ENCODE measurements around the gene PACSIN3.
"Not testable (repeated sequence)": the region's sequence is repeated elsewhere in the genome, so short reads cannot be mapped to it uniquely, and the experiment has no call there.

Gene PACSIN3

GRCh38 chr11:47204637-47204989 is 18.4 kb upstream of the PACSIN3 start:
- Histone ChIP-seq H3K79me2 (ENCODE audit: low read length) (no peaks in the 10 kb centered on the region), H4K20me1 (ENCODE audit: insufficient read depth, low read length) (no peaks in the 10 kb centered on the region), H3K36me3 (replicated peaks; ENCODE audit: low read depth, low read length) (no peaks in the 10 kb centered on the region), H3K27me3 (ENCODE audit: low read depth, low read length) (peaks cover 4% of the 10 kb centered on the region; the same call in 1 of the 2 replicates), H3K9me3 (ENCODE audit: insufficient read depth, low read length) (no peaks in the 10 kb centered on the region), H3K4me2 (ENCODE audit: low read length) (no peak overlapping the region), H3K27ac (ENCODE audit: low read length) (no peak overlapping the region), H3K4me3 (ENCODE audit: low read length) (no peak overlapping the region), H2AFZ (ENCODE audit: low read depth, low read length) (no peak overlapping the region), H3K9ac (ENCODE audit: low read length) (no peak overlapping the region), H3K4me1 (ENCODE audit: low read length) (no peaks in the 10 kb centered on the region)
- no peak for TF ChIP-seq CTCF (IDR thresholded peaks at IDR 0.05; ENCODE audit: low read depth, low read length)
- TF ChIP-seq EZH2phosphoT487 (IDR thresholded peaks at IDR 0.05; ENCODE audit: low read depth): no peak

GRCh38 chr11:47202576-47202975 is 16.3 kb upstream of the PACSIN3 start:
- Histone ChIP-seq H3K36me3 (replicated peaks; ENCODE audit: low read depth, low read length) (no peaks in the 10 kb centered on the region), H4K20me1 (ENCODE audit: insufficient read depth, low read length) (no peaks in the 10 kb centered on the region), H3K27me3 (ENCODE audit: low read depth, low read length) (peaks cover 4% of the 10 kb centered on the region; the same call in 1 of the 2 replicates), H3K4me3 (ENCODE audit: low read length) (no peak overlapping the region), H3K4me1 (ENCODE audit: low read length) (no peaks in the 10 kb centered on the region), H3K27ac (ENCODE audit: low read length) (no peak overlapping the region), H3K4me2 (ENCODE audit: low read length) (no peak overlapping the region), H3K9ac (ENCODE audit: low read length) (no peak overlapping the region), H2AFZ (ENCODE audit: low read depth, low read length) (no peak overlapping the region; the same call in 1 of the 2 replicates), H3K9me3 (ENCODE audit: insufficient read depth, low read length) (no peaks in the 10 kb centered on the region), H3K79me2 (ENCODE audit: low read length) (no peaks in the 10 kb centered on the region)
- TF ChIP-seq CTCF (IDR thresholded peaks at IDR 0.05; ENCODE audit: low read depth, low read length): no peak
- TF ChIP-seq EZH2phosphoT487 (IDR thresholded peaks at IDR 0.05; ENCODE audit: low read depth): no peak

DNA sequence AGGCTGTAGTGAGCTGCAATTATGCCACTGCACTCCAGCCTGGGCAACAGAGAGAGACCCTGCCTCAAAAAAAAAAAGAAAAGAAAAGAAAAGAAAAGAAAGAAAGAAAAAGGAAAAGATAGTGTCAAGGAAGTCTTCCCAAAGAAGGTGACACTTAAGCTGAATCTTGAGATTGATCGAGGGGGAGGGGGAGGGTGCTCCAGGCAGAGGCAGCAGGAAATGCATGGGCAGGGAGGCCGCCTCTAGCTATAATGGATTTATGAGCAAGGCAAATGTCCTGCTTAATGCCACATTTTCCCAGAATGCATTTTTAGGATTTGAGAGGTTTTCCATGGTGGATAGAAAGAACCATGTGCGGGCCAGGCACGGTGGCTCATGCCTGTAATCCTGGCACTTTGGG is 14.8 kb upstream of the PACSIN3 start:
- Histone ChIP-seq H3K27me3 (ENCODE audit: low read depth, low read length) (peaks cover 4% of the 10 kb centered on the region; the same call in 1 of the 2 replicates), H3K79me2 (ENCODE audit: low read length) (no peaks in the 10 kb centered on the region), H4K20me1 (ENCODE audit: insufficient read depth, low read length) (no peaks in the 10 kb centered on the region), H3K9ac (ENCODE audit: low read length) (no peak overlapping the region), H2AFZ (ENCODE audit: low read depth, low read length) (no peak overlapping the region), H3K36me3 (replicated peaks; ENCODE audit: low read depth, low read length) (no peaks in the 10 kb centered on the region), H3K4me2 (ENCODE audit: low read length) (no peak overlapping the region), H3K27ac (ENCODE audit: low read length) (no peak overlapping the region), H3K4me3 (ENCODE audit: low read length) (no peak overlapping the region), H3K4me1 (ENCODE audit: low read length) (no peaks in the 10 kb centered on the region), H3K9me3 (ENCODE audit: insufficient read depth, low read length) (no peaks in the 10 kb centered on the region)
- TF ChIP-seq EZH2phosphoT487 (IDR thresholded peaks at IDR 0.05; ENCODE audit: low read depth): no peak
- no peak for TF ChIP-seq CTCF (IDR thresholded peaks at IDR 0.05; ENCODE audit: low read depth, low read length)

DNA sequence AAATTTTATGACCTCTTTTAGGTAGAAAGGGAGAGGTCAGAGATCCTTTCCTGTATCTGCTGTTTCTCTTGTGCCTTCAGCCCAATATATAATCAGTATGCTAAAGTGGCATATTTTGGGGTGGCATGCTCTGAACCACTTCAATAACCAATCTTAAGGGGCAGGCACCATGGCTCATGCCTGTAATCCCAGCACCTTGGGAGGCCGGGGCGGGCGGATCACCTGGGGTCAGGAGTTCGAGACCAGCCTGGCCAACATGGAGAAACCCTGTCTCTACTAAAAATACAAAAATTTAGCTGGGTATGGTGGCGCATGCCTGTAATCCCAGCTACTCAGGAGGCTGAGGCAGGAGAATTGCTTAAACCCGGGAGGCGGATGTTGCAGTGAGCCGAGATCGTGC is 11.9 kb upstream of the PACSIN3 start:
- not testable (repeated sequence) for H3K27ac ChIP-seq (ENCODE audit: low read length); H3K36me3 ChIP-seq (replicated peaks; ENCODE audit: low read depth, low read length); H3K4me1 ChIP-seq (ENCODE audit: low read length); H2AFZ ChIP-seq (ENCODE audit: low read depth, low read length); H4K20me1 ChIP-seq (ENCODE audit: insufficient read depth, low read length); H3K4me3 ChIP-seq (ENCODE audit: low read length); H3K27me3 ChIP-seq (ENCODE audit: low read depth, low read length); H3K4me2 ChIP-seq (ENCODE audit: low read length); H3K9me3 ChIP-seq (ENCODE audit: insufficient read depth, low read length); H3K9ac ChIP-seq (ENCODE audit: low read length); H3K79me2 ChIP-seq (ENCODE audit: low read length)

DNA sequence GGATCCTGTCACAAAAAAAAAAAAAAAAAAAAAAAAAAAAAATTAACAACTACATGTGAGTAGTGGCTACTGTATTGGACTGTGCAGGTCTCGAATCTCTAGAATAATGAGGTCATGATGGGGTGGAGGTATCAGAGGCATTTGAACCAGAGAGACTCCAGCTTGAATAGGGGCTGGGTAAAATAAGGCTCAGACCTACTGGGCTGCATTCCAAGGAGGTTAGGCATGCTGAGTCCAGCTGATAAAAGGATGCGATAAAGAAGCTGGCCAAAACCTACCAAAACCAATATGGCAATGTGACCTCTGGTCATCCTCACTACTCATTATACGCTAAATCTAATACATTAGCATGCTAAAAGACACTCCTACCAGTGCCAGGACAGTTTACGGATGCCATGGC is 5.9 kb upstream of the PACSIN3 start:
- no peak overlapping the region for H2AFZ ChIP-seq (ENCODE audit: low read depth, low read length)
- no peak overlapping the region for H3K4me3 ChIP-seq (ENCODE audit: low read length)
- no peaks in the 10 kb centered on the region for H3K9me3 ChIP-seq (ENCODE audit: insufficient read depth, low read length)
- no peaks in the 10 kb centered on the region for H3K36me3 ChIP-seq (replicated peaks; ENCODE audit: low read depth, low read length)
- H4K20me1 ChIP-seq (ENCODE audit: insufficient read depth, low read length): no peaks in the 10 kb centered on the region
- no peak overlapping the region for H3K4me2 ChIP-seq (ENCODE audit: low read length)
- no peak overlapping the region for H3K9ac ChIP-seq (ENCODE audit: low read length)
- no peaks in the 10 kb centered on the region for H3K4me1 ChIP-seq (ENCODE audit: low read length)
- TF ChIP-seq CTCF (IDR thresholded peaks at IDR 0.05; ENCODE audit: low read depth, low read length) (no peak), EZH2phosphoT487 (IDR thresholded peaks at IDR 0.05; ENCODE audit: low read depth) (no peak)
- H3K79me2 ChIP-seq (ENCODE audit: low read length): no peaks in the 10 kb centered on the region
- H3K27ac ChIP-seq (ENCODE audit: low read length): no peak overlapping the region
- no peaks in the 10 kb centered on the region for H3K27me3 ChIP-seq (ENCODE audit: low read depth, low read length)

- not testable (repeated sequence) for H2AFZ ChIP-seq (ENCODE audit: low read depth, low read length); H3K27ac ChIP-seq (ENCODE audit: low read length); H3K4me3 ChIP-seq (ENCODE audit: low read length); H3K4me1 ChIP-seq (ENCODE audit: low read length); H3K79me2 ChIP-seq (ENCODE audit: low read length); H3K9me3 ChIP-seq (ENCODE audit: insufficient read depth, low read length); H4K20me1 ChIP-seq (ENCODE audit: insufficient read depth, low read length); H3K27me3 ChIP-seq (ENCODE audit: low read depth, low read length); H3K9ac ChIP-seq (ENCODE audit: low read length); H3K36me3 ChIP-seq (replicated peaks; ENCODE audit: low read depth, low read length); H3K4me2 ChIP-seq (ENCODE audit: low read length)
These were observed 4.9 kb upstream of the PACSIN3 start for GRCh38 chr11:47191137-47191536.

Measured in OCI-LY3 (cell line).